Panc1 (cell line): ENCODE measurements around the gene DHRSX.

Source experiments
- POLR2AphosphoS5 ChIP-seq: IDR thresholded peaks from 2 replicates; pipeline ENCODE4 v1.6.1; 2012; ENCODE audit warnings: mild to moderate bottlenecking, low read depth, low read length, moderate library complexity
- TCF7L2 ChIP-seq: IDR thresholded peaks from 2 replicates; pipeline ENCODE4 v1.6.1; 2011; ENCODE audit warnings: mild to moderate bottlenecking, low read depth, low read length, inconsistent platforms
- TF ChIP-seq, protein P1 (sequence below): fragments of 450-650 bp; IDR thresholded peaks from 2 replicates; pipeline ENCODE4 v1.5.1; 2017; ENCODE audit warnings: mild to moderate bottlenecking
- TF ChIP-seq, protein P2 (sequence below), 2 experiments: IDR thresholded peaks; 2 replicates each; pipeline ENCODE4 v1.6.1; 2011 to 2012; ENCODE audit warnings: low read depth in 2 of 2, control low read depth in 1 of 2, low read length in 1 of 2, mild to moderate bottlenecking in 1 of 2, moderate library complexity in 1 of 2; ENCODE audit not compliant: insufficient read depth in 1 of 2

DNA sequence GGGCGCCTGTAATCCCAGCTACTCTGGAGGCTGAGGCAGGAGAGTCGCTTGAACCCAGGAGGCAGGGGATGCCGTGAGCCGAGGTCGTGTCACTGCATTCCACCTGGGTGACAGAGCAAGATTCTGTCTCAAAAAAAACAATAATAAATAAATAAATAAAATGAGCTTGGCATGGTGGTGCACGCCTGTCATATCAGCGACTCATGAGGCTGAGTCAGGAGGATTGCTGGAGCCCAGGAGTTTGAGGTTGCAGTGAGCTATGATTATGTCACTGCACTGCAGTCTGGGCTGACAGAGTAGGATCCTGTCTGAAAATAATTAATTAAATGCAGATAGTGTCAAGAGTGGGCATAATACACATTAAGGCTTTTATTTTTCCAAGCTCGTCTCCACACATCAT, 77.5 kb downstream of the DHRSX start:
- TF ChIP-seq, protein P1, sequence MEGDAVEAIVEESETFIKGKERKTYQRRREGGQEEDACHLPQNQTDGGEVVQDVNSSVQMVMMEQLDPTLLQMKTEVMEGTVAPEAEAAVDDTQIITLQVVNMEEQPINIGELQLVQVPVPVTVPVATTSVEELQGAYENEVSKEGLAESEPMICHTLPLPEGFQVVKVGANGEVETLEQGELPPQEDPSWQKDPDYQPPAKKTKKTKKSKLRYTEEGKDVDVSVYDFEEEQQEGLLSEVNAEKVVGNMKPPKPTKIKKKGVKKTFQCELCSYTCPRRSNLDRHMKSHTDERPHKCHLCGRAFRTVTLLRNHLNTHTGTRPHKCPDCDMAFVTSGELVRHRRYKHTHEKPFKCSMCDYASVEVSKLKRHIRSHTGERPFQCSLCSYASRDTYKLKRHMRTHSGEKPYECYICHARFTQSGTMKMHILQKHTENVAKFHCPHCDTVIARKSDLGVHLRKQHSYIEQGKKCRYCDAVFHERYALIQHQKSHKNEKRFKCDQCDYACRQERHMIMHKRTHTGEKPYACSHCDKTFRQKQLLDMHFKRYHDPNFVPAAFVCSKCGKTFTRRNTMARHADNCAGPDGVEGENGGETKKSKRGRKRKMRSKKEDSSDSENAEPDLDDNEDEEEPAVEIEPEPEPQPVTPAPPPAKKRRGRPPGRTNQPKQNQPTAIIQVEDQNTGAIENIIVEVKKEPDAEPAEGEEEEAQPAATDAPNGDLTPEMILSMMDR: no peak
- TF ChIP-seq POLR2AphosphoS5 (no peak), TCF7L2 (no peak)
- TF ChIP-seq, protein P2, sequence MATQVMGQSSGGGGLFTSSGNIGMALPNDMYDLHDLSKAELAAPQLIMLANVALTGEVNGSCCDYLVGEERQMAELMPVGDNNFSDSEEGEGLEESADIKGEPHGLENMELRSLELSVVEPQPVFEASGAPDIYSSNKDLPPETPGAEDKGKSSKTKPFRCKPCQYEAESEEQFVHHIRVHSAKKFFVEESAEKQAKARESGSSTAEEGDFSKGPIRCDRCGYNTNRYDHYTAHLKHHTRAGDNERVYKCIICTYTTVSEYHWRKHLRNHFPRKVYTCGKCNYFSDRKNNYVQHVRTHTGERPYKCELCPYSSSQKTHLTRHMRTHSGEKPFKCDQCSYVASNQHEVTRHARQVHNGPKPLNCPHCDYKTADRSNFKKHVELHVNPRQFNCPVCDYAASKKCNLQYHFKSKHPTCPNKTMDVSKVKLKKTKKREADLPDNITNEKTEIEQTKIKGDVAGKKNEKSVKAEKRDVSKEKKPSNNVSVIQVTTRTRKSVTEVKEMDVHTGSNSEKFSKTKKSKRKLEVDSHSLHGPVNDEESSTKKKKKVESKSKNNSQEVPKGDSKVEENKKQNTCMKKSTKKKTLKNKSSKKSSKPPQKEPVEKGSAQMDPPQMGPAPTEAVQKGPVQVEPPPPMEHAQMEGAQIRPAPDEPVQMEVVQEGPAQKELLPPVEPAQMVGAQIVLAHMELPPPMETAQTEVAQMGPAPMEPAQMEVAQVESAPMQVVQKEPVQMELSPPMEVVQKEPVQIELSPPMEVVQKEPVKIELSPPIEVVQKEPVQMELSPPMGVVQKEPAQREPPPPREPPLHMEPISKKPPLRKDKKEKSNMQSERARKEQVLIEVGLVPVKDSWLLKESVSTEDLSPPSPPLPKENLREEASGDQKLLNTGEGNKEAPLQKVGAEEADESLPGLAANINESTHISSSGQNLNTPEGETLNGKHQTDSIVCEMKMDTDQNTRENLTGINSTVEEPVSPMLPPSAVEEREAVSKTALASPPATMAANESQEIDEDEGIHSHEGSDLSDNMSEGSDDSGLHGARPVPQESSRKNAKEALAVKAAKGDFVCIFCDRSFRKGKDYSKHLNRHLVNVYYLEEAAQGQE (IDR thresholded peaks at IDR 0.05; ENCODE audit: insufficient read depth in 1 of 2, low read depth in 2 of 2, low read length in 1 of 2): no peak
